Stimulated activated CD4-positive, alpha-beta T cell treated with anti-CD3 and anti-CD28 coated beads, Interleukin-15, amount 100 ng/mL, for 1 hour (primary cell): ENCODE results near the gene KCTD10.
"Not testable (repeated sequence)": the region's sequence is repeated elsewhere in the genome, so short reads cannot be mapped to it uniquely, and the experiment has no call there.

Source experiments
- DNase-seq, 2 donors: peaks; one replicate each; pipeline ENCODE4 v3.0.0-alpha.2; 2020; ENCODE audit warnings: low read depth in 1 of 2, low spot score in 1 of 2

Gene KCTD10

GRCh38 chr12:109473526-109474270 lies 3.4 kb downstream of the KCTD10 start:
- DNase-seq, result not testable (repeated sequence)

GRCh38 chr12:109473006-109473405 lies 4.1 kb downstream of the KCTD10 start:
- DNase-seq, result no peak

GRCh38 chr12:109469517-109469916 lies 7.6 kb downstream of the KCTD10 start:
- no peak for DNase-seq

- DNase-seq, result no peak
Measured at GRCh38 chr12:109467978-109468676, 9.0 kb downstream of the KCTD10 start.

- DNase-seq, result no peak
Measured at GRCh38 chr12:109466821-109467220, 10.3 kb downstream of the KCTD10 start.

GRCh38 chr12:109466305-109466704 lies 10.8 kb downstream of the KCTD10 start:
- no peak for DNase-seq

GRCh38 chr12:109464642-109465351 lies 12.3 kb downstream of the KCTD10 start:
- DNase-seq, result no peak

GRCh38 chr12:109463756-109464155 lies 13.3 kb downstream of the KCTD10 start:
- DNase-seq, result no peak

GRCh38 chr12:109462868-109463692 lies 14.0 kb downstream of the KCTD10 start:
- DNase-seq, result no peak

- DNase-seq, result no peak
Measured at GRCh38 chr12:109461846-109462756, 15.0 kb downstream of the KCTD10 start.

GRCh38 chr12:109461049-109461845 lies 15.9 kb downstream of the KCTD10 start:
- DNase-seq, result no peak

- no peak for DNase-seq
Measured at GRCh38 chr12:109460538-109460937, 16.6 kb downstream of the KCTD10 start.

GRCh38 chr12:109459247-109459646 lies 17.9 kb downstream of the KCTD10 start:
- DNase-seq, result no peak

- DNase-seq, result no peak
Measured at GRCh38 chr12:109458771-109459208, 18.3 kb downstream of the KCTD10 start.

- no peak for DNase-seq
Measured at GRCh38 chr12:109458086-109458485, 19.0 kb downstream of the KCTD10 start.

GRCh38 chr12:109455706-109456105 lies 21.4 kb downstream of the KCTD10 start:
- no peak for DNase-seq

GRCh38 chr12:109452489-109452888 lies 24.6 kb downstream of the KCTD10 start:
- no peak for DNase-seq

- DNase-seq, result no peak
Measured at GRCh38 chr12:109451400-109451799, 25.7 kb downstream of the KCTD10 start.

GRCh38 chr12:109450980-109451379 lies 26.1 kb downstream of the KCTD10 start:
- DNase-seq, result no peak
